SK-N-SH (cell line): ENCODE data around the gene COL26A1. TPM values are rescaled to one million over a fixed set of nuclear protein-coding genes. Genes with fewer than 3 reads are reported as not detected.

Experiments
- CTCF ChIA-PET: fragments of 300-600, 350-600 bp; formaldehyde crosslinking; extraction: SDS; loops from one replicate; lab custom pipeline; 2021; lab: Yijun Ruan, JAX
- POLR2A ChIA-PET: fragments of 350-600 bp; sonication (Branson Sonifier 250); formaldehyde crosslinking; extraction: SDS; loops from one replicate; lab custom pipeline; 2020; ENCODE audit warnings: antibody characterized with exemption, inconsistent platforms; lab: Yijun Ruan, JAX
- DNase-seq: peaks from one replicate; pipeline ENCODE4 v3.0.0; 2012
- H2AFZ ChIP-seq: fragments of 200-600 bp; sonication (generic); 2 replicates; pipeline ENCODE4 v1.8.1; 2016; ENCODE audit warnings: antibody characterized with exemption, mild to moderate bottlenecking, low read depth
- H3F3A ChIP-seq: fragments of 200-600 bp; sonication (generic); replicated peaks from 2 replicates; pipeline ENCODE3; 2016; ENCODE audit warnings: antibody characterized with exemption, mild to moderate bottlenecking; ENCODE audit not compliant: insufficient read depth
- H3K27ac ChIP-seq, 2 experiments: fragments of 200-500 bp in 1 of 2; fragments of 200-600 bp in 1 of 2; sonication (Bioruptor generic) in 1 of 2; sonication (generic), shearing (Covaris generic) in 1 of 2; 2 replicates each; pipeline versions ENCODE4 v1.5.1 to v1.6.1; 2014 to 2016; ENCODE audit warnings: low read depth in 2 of 2, inconsistent platforms in 1 of 2, low read length in 1 of 2, mild to moderate bottlenecking in 1 of 2, mixed read lengths in 1 of 2
- H3K27me3 ChIP-seq: fragments of 200-600 bp; sonication (generic), shearing (Covaris generic); 2 replicates; pipeline ENCODE4 v1.6.1; 2016; ENCODE audit warnings: mixed run types; ENCODE audit not compliant: insufficient read depth
- H3K36me3 ChIP-seq, 2 experiments: fragments of 200-500 bp in 1 of 2; fragments of 200-600 bp in 1 of 2; sonication (Bioruptor generic) in 1 of 2; sonication (generic) in 1 of 2; replicated peaks in 1 of 2; 2 replicates each; pipeline versions ENCODE3 to v1.5.1; 2014 to 2016; ENCODE audit warnings: low read length in 1 of 2, mild to moderate bottlenecking in 1 of 2; ENCODE audit not compliant: insufficient read depth in 2 of 2, control insufficient read depth in 1 of 2
- H3K4me1 ChIP-seq, 2 experiments: fragments of 200-500 bp in 1 of 2; fragments of 200-600 bp in 1 of 2; sonication (Bioruptor generic) in 1 of 2; sonication (generic), shearing (Covaris generic) in 1 of 2; 2 replicates each; pipeline versions ENCODE4 v1.5.1 to v1.6.1; 2014 to 2016; ENCODE audit warnings: low read depth in 1 of 2, low read length in 1 of 2, mixed run types in 1 of 2; ENCODE audit not compliant: insufficient read depth in 2 of 2, control insufficient read depth in 1 of 2
- H3K4me2 ChIP-seq: fragments of 200-600 bp; sonication (generic), shearing (Covaris generic); 2 replicates; pipeline ENCODE4 v1.6.1; 2017; ENCODE audit warnings: mixed run types
- H3K4me3 ChIP-seq, 2 experiments: fragments of 200-500 bp in 1 of 2; fragments of 200-600 bp in 1 of 2; sonication (Bioruptor generic) in 1 of 2; sonication (generic), shearing (Covaris generic) in 1 of 2; 2 replicates each; pipeline versions ENCODE4 v1.5.1 to v1.8.1; 2014 to 2016; ENCODE audit warnings: low read depth in 2 of 2, inconsistent platforms in 1 of 2, low read length in 1 of 2, mild to moderate bottlenecking in 1 of 2, mixed read lengths in 1 of 2, moderate library complexity in 1 of 2
- H3K79me2 ChIP-seq: fragments of 200-600 bp; sonication (generic); 2 replicates; pipeline ENCODE4 v1.8.1; 2017; ENCODE audit warnings: mild to moderate bottlenecking; ENCODE audit not compliant: insufficient read depth
- H3K9ac ChIP-seq: fragments of 200-600 bp; sonication (generic); 2 replicates; pipeline ENCODE4 v1.6.1; 2017; ENCODE audit warnings: mixed run types
- H3K9me2 ChIP-seq: fragments of 200-600 bp; sonication (generic); 2 replicates; pipeline ENCODE4 v1.6.1; 2017; ENCODE audit warnings: mixed run types
- H3K9me3 ChIP-seq: fragments of 200-600 bp; sonication (generic); 2 replicates; pipeline ENCODE4 v1.6.1; 2017; ENCODE audit warnings: mixed run types, mild to moderate bottlenecking, moderate library complexity
- H4K20me1 ChIP-seq: fragments of 200-600 bp; sonication (generic); 2 replicates; pipeline ENCODE4 v1.6.1; 2017; ENCODE audit warnings: mild to moderate bottlenecking, mixed run types; ENCODE audit not compliant: insufficient read depth
- ELF1 ChIP-seq: IDR thresholded peaks from 2 replicates; pipeline ENCODE4 v1.4.0; 2012
- EZH2phosphoT487 ChIP-seq: fragments of 200-600 bp; sonication (generic); IDR thresholded peaks from 2 replicates; pipeline ENCODE4 v1.6.1; 2017; ENCODE audit warnings: low read depth, mixed run types, mild to moderate bottlenecking, antibody characterized with exemption, moderate library complexity, borderline replicate concordance
- FOSL2 ChIP-seq: IDR thresholded peaks from 2 replicates; pipeline ENCODE4 v1.4.0; 2012; ENCODE audit warnings: low read depth, mild to moderate bottlenecking, moderate library complexity, borderline replicate concordance
- GABPA ChIP-seq: IDR thresholded peaks from 2 replicates; pipeline ENCODE4 v1.4.0; 2012; ENCODE audit warnings: low read depth, mild to moderate bottlenecking
- JUND ChIP-seq: IDR thresholded peaks from 2 replicates; pipeline ENCODE4 v1.4.0; 2012
- MXI1 ChIP-seq: IDR thresholded peaks from 2 replicates; pipeline ENCODE4 v1.6.1; 2012; ENCODE audit warnings: mild to moderate bottlenecking, low read depth, low read length, improper control_type of control experiment
- NRF1 ChIP-seq: IDR thresholded peaks from 2 replicates; pipeline ENCODE4 v1.6.1; 2012; ENCODE audit warnings: low read depth, mild to moderate bottlenecking, low read length
- RAD21 ChIP-seq: IDR thresholded peaks from 2 replicates; pipeline ENCODE4 v1.6.1; 2012; ENCODE audit warnings: mild to moderate bottlenecking, low read length
- RXRA ChIP-seq: IDR thresholded peaks from 2 replicates; pipeline ENCODE4 v1.4.0; 2012; ENCODE audit warnings: low read depth, mild to moderate bottlenecking, borderline replicate concordance
- SIN3A ChIP-seq: IDR thresholded peaks from 2 replicates; pipeline ENCODE4 v1.6.1; 2012; ENCODE audit warnings: low read depth, mild to moderate bottlenecking, low read length, moderate library complexity, borderline replicate concordance
- SMC3 ChIP-seq: IDR thresholded peaks from 2 replicates; pipeline ENCODE4 v1.6.1; 2012; ENCODE audit warnings: low read depth, low read length, improper control_type of control experiment
- TAF1 ChIP-seq: IDR thresholded peaks from 2 replicates; pipeline ENCODE4 v1.6.1; 2012; ENCODE audit warnings: low read depth, mild to moderate bottlenecking, low read length, moderate library complexity, borderline replicate concordance
- TEAD4 ChIP-seq: IDR thresholded peaks from 2 replicates; pipeline ENCODE4 v1.4.0; 2012; ENCODE audit warnings: mild to moderate bottlenecking, borderline replicate concordance; ENCODE audit not compliant: insufficient read depth
- WGBS: methylation state at CpG from one replicate; pipeline ENCODE4 v1.1.6; 2017; ENCODE audit warnings: low lambda C conversion rate; 5-methylcytosine and 5-hydroxymethylcytosine counted together
- polyA plus RNA-seq, 3 experiments: library from polyadenylated mRNA; depleted of rRNA; stranded (reverse); fragments of >200 nt; gene quantifications; 2 replicates each; pipeline ENCODE4 v1.2.3, GENCODE V29; 2012
- TF ChIP-seq, protein P1 (sequence below): fragments of 150-350 bp; IDR thresholded peaks from 2 replicates; pipeline ENCODE4 v1.6.1; 2016; ENCODE audit warnings: mild to moderate bottlenecking, low read depth, low read length
- TF ChIP-seq, protein P2 (sequence below): IDR thresholded peaks from 2 replicates; pipeline ENCODE4 v1.4.0; 2012; ENCODE audit warnings: low read depth, borderline replicate concordance
- TF ChIP-seq, protein P3 (sequence below): IDR thresholded peaks from 2 replicates; pipeline ENCODE4 v1.4.0; 2012; ENCODE audit warnings: low read depth, borderline replicate concordance

The COL26A1 gene
- polyA plus RNA-seq, 1 of the 3 experiments (the other 2 are of a cell fraction) = 0.05 TPM

DNA sequence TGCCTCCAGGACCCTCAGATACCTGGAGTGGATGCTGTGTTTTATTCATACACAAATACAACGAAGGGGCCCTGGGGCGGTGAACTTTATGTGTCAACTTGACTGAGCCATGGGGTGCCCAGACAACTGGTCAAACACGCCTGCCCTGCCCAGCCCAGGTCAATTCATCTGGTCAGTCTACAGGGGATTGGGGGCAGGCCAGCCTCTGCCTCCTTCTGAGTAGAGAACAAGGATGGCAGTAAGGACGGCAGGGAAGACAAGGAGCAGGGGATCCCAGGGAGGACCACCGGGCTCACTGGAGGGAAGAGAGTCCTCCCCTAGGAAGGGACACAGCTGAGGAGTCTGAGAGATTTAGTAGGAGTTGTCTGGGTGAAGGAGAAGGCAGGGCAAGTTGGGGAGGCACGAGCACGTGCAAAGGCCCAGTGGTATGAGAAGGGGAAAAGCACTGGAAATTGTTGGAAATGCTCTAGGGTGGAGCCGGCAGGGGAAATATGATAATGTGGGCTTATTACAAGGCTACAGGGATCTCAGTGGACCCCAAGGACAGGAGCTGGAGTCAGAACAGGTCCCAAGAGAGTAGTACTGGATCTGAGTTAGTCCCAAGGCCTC, 203.0 kb downstream of the COL26A1 start:
- Histone ChIP-seq H3F3A (no peaks in the 10 kb centered on the region), H3K36me3 (no peaks in the 10 kb centered on the region), H2AFZ (no peak overlapping the region), H3K79me2 (no peaks in the 10 kb centered on the region), H3K9me3 (no peaks in the 10 kb centered on the region; the same call in 1 of the 2 replicates), H3K27ac (no peak overlapping the region), H3K9ac (no peak overlapping the region), H3K4me3 (no peak overlapping the region), H3K4me1 (no peaks in the 10 kb centered on the region; a peak in 1 of 4 replicates), H4K20me1 (no peaks in the 10 kb centered on the region), H3K27me3 (0 out of 2 replicates have a peak, but pooled peaks cover 5% of the 10 kb centered on the region), H3K9me2 (no peaks in the 10 kb centered on the region), H3K4me2 (no peak overlapping the region)
- ChIA-PET POLR2A (no interaction called here), CTCF (interaction anchor here (1.4 to 3.6 kb wide), 3 partner anchors 10 to 37 kb away, joined by 3 to 19 read pairs (median 14); no protein-coding TSS in a partner anchor)
- no peak for DNase-seq
- no peak for TF ChIP-seq RXRA
- no peak for TF ChIP-seq JUND
- TF ChIP-seq, protein P1, sequence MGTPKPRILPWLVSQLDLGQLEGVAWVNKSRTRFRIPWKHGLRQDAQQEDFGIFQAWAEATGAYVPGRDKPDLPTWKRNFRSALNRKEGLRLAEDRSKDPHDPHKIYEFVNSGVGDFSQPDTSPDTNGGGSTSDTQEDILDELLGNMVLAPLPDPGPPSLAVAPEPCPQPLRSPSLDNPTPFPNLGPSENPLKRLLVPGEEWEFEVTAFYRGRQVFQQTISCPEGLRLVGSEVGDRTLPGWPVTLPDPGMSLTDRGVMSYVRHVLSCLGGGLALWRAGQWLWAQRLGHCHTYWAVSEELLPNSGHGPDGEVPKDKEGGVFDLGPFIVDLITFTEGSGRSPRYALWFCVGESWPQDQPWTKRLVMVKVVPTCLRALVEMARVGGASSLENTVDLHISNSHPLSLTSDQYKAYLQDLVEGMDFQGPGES = no peak
- TF ChIP-seq, protein P2, sequence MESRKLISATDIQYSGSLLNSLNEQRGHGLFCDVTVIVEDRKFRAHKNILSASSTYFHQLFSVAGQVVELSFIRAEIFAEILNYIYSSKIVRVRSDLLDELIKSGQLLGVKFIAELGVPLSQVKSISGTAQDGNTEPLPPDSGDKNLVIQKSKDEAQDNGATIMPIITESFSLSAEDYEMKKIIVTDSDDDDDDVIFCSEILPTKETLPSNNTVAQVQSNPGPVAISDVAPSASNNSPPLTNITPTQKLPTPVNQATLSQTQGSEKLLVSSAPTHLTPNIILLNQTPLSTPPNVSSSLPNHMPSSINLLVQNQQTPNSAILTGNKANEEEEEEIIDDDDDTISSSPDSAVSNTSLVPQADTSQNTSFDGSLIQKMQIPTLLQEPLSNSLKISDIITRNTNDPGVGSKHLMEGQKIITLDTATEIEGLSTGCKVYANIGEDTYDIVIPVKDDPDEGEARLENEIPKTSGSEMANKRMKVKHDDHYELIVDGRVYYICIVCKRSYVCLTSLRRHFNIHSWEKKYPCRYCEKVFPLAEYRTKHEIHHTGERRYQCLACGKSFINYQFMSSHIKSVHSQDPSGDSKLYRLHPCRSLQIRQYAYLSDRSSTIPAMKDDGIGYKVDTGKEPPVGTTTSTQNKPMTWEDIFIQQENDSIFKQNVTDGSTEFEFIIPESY = no peak
- TF ChIP-seq SMC3 = no peak
- TF ChIP-seq, protein P3, sequence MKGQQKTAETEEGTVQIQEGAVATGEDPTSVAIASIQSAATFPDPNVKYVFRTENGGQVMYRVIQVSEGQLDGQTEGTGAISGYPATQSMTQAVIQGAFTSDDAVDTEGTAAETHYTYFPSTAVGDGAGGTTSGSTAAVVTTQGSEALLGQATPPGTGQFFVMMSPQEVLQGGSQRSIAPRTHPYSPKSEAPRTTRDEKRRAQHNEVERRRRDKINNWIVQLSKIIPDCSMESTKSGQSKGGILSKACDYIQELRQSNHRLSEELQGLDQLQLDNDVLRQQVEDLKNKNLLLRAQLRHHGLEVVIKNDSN = no peak
- no peak for TF ChIP-seq ELF1
- no peak for TF ChIP-seq TAF1
- no peak for TF ChIP-seq MXI1
- no peak for TF ChIP-seq NRF1
- TF ChIP-seq GABPA = no peak
- no peak for TF ChIP-seq SIN3A
- TF ChIP-seq EZH2phosphoT487 = no peak
- no peak for TF ChIP-seq FOSL2
- no peak for TF ChIP-seq TEAD4
- no peak for TF ChIP-seq RAD21
- WGBS = 70% methylated on average over 8 of the region's 8 CpGs
